ENCODE data around the gene FAM161B. TPM values are rescaled to one million over a fixed set of nuclear protein-coding genes. Genes with fewer than 3 reads are reported as not detected.

Gene FAM161B
- total and polyA plus RNA-seq, 2 of the 13 experiments (the other 11 are each of a cell fraction or from before 2014, with no cell fraction given): 1.6 to 2.0 TPM

DNA sequence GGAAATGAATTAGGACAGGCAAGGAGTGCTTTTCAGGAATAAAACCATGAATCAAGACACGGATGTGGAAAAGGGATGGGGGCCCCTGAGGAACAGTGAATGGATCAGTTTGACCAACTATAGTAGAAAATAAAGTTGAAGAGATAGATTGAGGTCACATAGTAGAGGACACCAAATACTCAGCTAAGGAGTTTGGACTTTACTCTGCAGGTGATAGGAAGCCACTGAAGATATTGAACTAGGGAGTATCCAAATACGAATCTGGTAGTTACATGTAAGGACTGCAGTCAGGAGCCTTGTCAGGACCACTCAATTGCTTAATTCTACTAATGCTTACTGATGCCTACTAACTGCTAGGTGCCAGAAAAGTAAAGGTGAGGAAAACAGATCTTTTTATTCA is 48.8 kb upstream of the FAM161B start (continued):
- TF ChIP-seq ESRRA (CRISPR knock-in tag; IDR thresholded peaks at IDR 0.05; ENCODE audit: low read depth) (peak; percentile 54; the same call in 1 of the 2 replicates), NFYC (CRISPR knock-in tag; IDR thresholded peaks at IDR 0.05) (no peak), ZNF883 (CRISPR knock-in tag; IDR thresholded peaks at IDR 0.05; ENCODE audit: not compliant biosample characterization) (no peak), KAT8 (CRISPR knock-in tag; IDR thresholded peaks at IDR 0.05) (no peak), ZNF543 (CRISPR knock-in tag; IDR thresholded peaks at IDR 0.05) (no peak), POLR2A (IDR thresholded peaks at IDR 0.05; ENCODE audit: insufficient read depth in 1 of 2, low read depth in 2 of 2, low read length in 2 of 2) (0 out of 4 replicates have a peak, but pooled peaks of 1 of the 2 experiments have one; percentile 17), GABPB1 (CRISPR knock-in tag; IDR thresholded peaks at IDR 0.05) (no peak), HNF4A (CRISPR knock-in tag; IDR thresholded peaks at IDR 0.05) (peak; percentile 61), HNRNPLL (IDR thresholded peaks at IDR 0.05; ENCODE audit: low read depth, low read length, poor library complexity, severe bottlenecking) (no peak), ZNF703 (CRISPR knock-in tag; IDR thresholded peaks at IDR 0.05; ENCODE audit: borderline replicate concordance) (no peak), ZNF235 (CRISPR knock-in tag; IDR thresholded peaks at IDR 0.05; ENCODE audit: borderline replicate concordance) (no peak), ZNF841 (CRISPR knock-in tag; IDR thresholded peaks at IDR 0.05; ENCODE audit: borderline replicate concordance) (no peak), JUNB (CRISPR knock-in tag; IDR thresholded peaks at IDR 0.05; ENCODE audit: borderline replicate concordance) (no peak), ZNF33B (CRISPR knock-in tag; IDR thresholded peaks at IDR 0.05) (no peak), NPAS2 (CRISPR knock-in tag; IDR thresholded peaks at IDR 0.05; ENCODE audit: borderline replicate concordance) (no peak), FIP1L1 (IDR thresholded peaks at IDR 0.05; ENCODE audit: borderline replicate concordance, insufficient read depth, low read depth, low read length) (no peak), ZNF605 (CRISPR knock-in tag; IDR thresholded peaks at IDR 0.05) (no peak), MEIS1 (CRISPR knock-in tag; IDR thresholded peaks at IDR 0.05; ENCODE audit: borderline replicate concordance) (no peak)
- TF ChIP-seq, protein P1, sequence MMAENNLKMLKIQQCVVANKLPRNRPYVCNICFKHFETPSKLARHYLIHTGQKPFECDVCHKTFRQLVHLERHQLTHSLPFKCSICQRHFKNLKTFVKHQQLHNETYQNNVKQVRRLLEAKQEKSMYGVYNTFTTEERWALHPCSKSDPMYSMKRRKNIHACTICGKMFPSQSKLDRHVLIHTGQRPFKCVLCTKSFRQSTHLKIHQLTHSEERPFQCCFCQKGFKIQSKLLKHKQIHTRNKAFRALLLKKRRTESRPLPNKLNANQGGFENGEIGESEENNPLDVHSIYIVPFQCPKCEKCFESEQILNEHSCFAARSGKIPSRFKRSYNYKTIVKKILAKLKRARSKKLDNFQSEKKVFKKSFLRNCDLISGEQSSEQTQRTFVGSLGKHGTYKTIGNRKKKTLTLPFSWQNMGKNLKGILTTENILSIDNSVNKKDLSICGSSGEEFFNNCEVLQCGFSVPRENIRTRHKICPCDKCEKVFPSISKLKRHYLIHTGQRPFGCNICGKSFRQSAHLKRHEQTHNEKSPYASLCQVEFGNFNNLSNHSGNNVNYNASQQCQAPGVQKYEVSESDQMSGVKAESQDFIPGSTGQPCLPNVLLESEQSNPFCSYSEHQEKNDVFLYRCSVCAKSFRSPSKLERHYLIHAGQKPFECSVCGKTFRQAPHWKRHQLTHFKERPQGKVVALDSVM (CRISPR knock-in tag; IDR thresholded peaks at IDR 0.05): no peak
- TF ChIP-seq, protein P2, sequence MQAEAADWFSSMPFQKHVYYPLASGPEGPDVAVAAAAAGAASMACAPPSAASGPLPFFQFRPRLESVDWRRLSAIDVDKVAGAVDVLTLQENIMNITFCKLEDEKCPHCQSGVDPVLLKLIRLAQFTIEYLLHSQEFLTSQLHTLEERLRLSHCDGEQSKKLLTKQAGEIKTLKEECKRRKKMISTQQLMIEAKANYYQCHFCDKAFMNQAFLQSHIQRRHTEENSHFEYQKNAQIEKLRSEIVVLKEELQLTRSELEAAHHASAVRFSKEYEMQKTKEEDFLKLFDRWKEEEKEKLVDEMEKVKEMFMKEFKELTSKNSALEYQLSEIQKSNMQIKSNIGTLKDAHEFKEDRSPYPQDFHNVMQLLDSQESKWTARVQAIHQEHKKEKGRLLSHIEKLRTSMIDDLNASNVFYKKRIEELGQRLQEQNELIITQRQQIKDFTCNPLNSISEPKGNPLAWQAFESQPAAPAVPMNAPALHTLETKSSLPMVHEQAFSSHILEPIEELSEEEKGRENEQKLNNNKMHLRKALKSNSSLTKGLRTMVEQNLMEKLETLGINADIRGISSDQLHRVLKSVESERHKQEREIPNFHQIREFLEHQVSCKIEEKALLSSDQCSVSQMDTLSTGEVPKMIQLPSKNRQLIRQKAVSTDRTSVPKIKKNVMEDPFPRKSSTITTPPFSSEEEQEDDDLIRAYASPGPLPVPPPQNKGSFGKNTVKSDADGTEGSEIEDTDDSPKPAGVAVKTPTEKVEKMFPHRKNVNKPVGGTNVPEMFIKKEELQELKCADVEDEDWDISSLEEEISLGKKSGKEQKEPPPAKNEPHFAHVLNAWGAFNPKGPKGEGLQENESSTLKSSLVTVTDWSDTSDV (CRISPR knock-in tag; IDR thresholded peaks at IDR 0.05): no peak
- TF ChIP-seq, protein P3, sequence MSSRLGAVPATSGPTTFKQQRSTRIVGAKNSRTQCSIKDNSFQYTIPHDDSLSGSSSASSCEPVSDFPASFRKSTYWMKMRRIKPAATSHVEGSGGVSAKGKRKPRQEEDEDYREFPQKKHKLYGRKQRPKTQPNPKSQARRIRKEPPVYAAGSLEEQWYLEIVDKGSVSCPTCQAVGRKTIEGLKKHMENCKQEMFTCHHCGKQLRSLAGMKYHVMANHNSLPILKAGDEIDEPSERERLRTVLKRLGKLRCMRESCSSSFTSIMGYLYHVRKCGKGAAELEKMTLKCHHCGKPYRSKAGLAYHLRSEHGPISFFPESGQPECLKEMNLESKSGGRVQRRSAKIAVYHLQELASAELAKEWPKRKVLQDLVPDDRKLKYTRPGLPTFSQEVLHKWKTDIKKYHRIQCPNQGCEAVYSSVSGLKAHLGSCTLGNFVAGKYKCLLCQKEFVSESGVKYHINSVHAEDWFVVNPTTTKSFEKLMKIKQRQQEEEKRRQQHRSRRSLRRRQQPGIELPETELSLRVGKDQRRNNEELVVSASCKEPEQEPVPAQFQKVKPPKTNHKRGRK (CRISPR knock-in tag; IDR thresholded peaks at IDR 0.05): no peak
- TF ChIP-seq, protein P4, sequence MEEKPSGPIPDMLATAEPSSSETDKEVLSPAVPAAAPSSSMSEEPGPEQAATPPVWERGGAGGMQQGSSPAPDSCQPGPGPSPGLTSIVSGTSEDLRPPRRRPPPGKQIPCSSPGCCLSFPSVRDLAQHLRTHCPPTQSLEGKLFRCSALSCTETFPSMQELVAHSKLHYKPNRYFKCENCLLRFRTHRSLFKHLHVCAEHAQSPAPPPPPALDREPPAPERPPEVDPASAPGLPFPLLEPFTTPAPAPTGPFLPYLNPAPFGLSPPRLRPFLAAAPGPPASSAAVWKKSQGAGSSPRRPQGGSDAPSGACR (CRISPR knock-in tag; IDR thresholded peaks at IDR 0.05): no peak

Measured in HepG2 (cell line).